K562 (cell line): ENCODE data around the gene USP5. TPM values are rescaled to one million over a fixed set of nuclear protein-coding genes. Genes with fewer than 3 reads are reported as not detected.

ENCODE experiments used
- C11orf30 ChIP-seq: fragments of 450-650 bp; IDR thresholded peaks from 2 replicates; pipeline ENCODE4 v1.6.1; 2016; ENCODE audit warnings: low read depth, mild to moderate bottlenecking
- CREB5 ChIP-seq: fragments of 250-450 bp; sonication (Bioruptor Pico); IDR thresholded peaks from 2 replicates; pipeline ENCODE4 v1.5.0; 2020; ENCODE audit warnings: mild to moderate bottlenecking
- CXXC5 ChIP-seq: fragments of 250-450 bp; sonication (Bioruptor Pico); IDR thresholded peaks from 2 replicates; pipeline ENCODE4 v1.8.0; 2022; ENCODE audit warnings: inconsistent platforms, mild to moderate bottlenecking, moderate library complexity
- EHMT2 ChIP-seq: fragments of 450-650 bp; IDR thresholded peaks from 2 replicates; pipeline ENCODE4 v1.6.1; 2018; ENCODE audit warnings: antibody characterized with exemption
- FOXO4 ChIP-seq: fragments of 450-650 bp; formaldehyde crosslinking; IDR thresholded peaks from 2 replicates; pipeline ENCODE4 v1.4.0; 2020; ENCODE audit warnings: mild to moderate bottlenecking, moderate library complexity
- KDM1A ChIP-seq, 2 experiments: fragments of 450-650 bp; IDR thresholded peaks; 2 replicates each; pipeline ENCODE4 v1.6.1; 2016; ENCODE audit warnings: mild to moderate bottlenecking in 2 of 2
- LCOR ChIP-seq: sonication (generic); formaldehyde crosslinking; IDR thresholded peaks from 2 replicates; pipeline ENCODE4 v1.8.0; 2022; ENCODE audit warnings: mild to moderate bottlenecking, missing genetic modification reagents
- NELFE ChIP-seq: IDR thresholded peaks from 2 replicates; pipeline ENCODE4 v1.6.1; 2011; ENCODE audit warnings: mild to moderate bottlenecking; ENCODE audit not compliant: insufficient read depth, insufficient read length
- SNIP1 ChIP-seq: fragments of 450-650 bp; IDR thresholded peaks from 2 replicates; pipeline ENCODE4 v1.7.1; 2017; ENCODE audit warnings: low read depth, mild to moderate bottlenecking
- STAT5B ChIP-seq: fragments of 250-450 bp; sonication (Bioruptor Pico); IDR thresholded peaks from 2 replicates; pipeline ENCODE4 v1.8.0; 2021; ENCODE audit warnings: mild to moderate bottlenecking, inconsistent platforms
- TAF9B ChIP-seq: fragments of 450-650 bp; IDR thresholded peaks from 2 replicates; pipeline ENCODE4 v1.6.1; 2018; ENCODE audit warnings: mild to moderate bottlenecking; ENCODE audit not compliant: partially characterized antibody
- TCF7 ChIP-seq: sonication (generic); IDR thresholded peaks from 2 replicates; pipeline ENCODE4 v1.6.1; 2016; ENCODE audit warnings: antibody characterized with exemption, borderline replicate concordance
- ZC3H8 ChIP-seq: fragments of 450-650 bp; IDR thresholded peaks from 2 replicates; pipeline ENCODE4 v1.6.1; 2017
- ZKSCAN8 ChIP-seq: fragments of 200-800 bp; sonication (Bioruptor generic); IDR thresholded peaks from 2 replicates; pipeline ENCODE4 v1.6.1; 2016; ENCODE audit warnings: missing genetic modification characterization, missing compliant biosample characterization
- ZNF133 ChIP-seq: fragments of 250-450 bp; sonication (Bioruptor Pico); IDR thresholded peaks from 2 replicates; pipeline ENCODE4 v1.4.0; 2020; ENCODE audit warnings: mild to moderate bottlenecking
- ZNF449 ChIP-seq: fragments of 250-450 bp; sonication (Bioruptor Pico); IDR thresholded peaks from 2 replicates; pipeline ENCODE4 v1.8.0; 2022; ENCODE audit warnings: moderate library complexity, mild to moderate bottlenecking, inconsistent platforms
- ZNF609 ChIP-seq: sonication (generic); formaldehyde crosslinking; IDR thresholded peaks from 2 replicates; pipeline ENCODE4 v1.8.1; 2023; ENCODE audit warnings: missing genetic modification reagents, mild to moderate bottlenecking, borderline replicate concordance
- polyA plus RNA-seq, 8 experiments: library from polyadenylated mRNA; depleted of rRNA in 4 of 8; stranded (reverse) in 5 of 8; unstranded in 3 of 8; fragments of >200 nt; fragmentation: Nextera tagmentation in 2 of 8; fragmentation: Illumina TruSeq in 1 of 8; extraction: Ambion mirVana in 2 of 8; extraction: Trizol in 1 of 8; gene quantifications; 2 replicates each; pipeline versions ENCODE4 v1.2.1 to v1.2.3, GENCODE V29; 2011 to 2014; ENCODE audit warnings: inconsistent platforms in 1 of 8, missing spikeins in 1 of 8
- total RNA-seq, 7 experiments: library from RNA; depleted of rRNA in 6 of 7; stranded (reverse); fragments of >200 nt in 6 of 7; fragmentation: Illumina TruSeq in 2 of 7; extraction: Trizol in 2 of 7; gene quantifications; 2 replicates each; pipeline versions ENCODE4 v1.2.1 to v1.2.3, GENCODE V29; 2011 to 2021; ENCODE audit warnings: low replicate concordance in 1 of 7

The USP5 gene
- total and polyA plus RNA-seq, 9 of the 15 experiments (the other 6 are each of a cell fraction or from before 2014, with no cell fraction given): 1.4 to 107 (median 48.6) TPM

GRCh38 chr12:6867413-6868210 is 15.7 kb downstream of the USP5 start, which contains the start of gene TPI1 (continued):
- TF ChIP-seq ZNF609: no peak
- peak; percentile 67 for TF ChIP-seq CXXC5
- TF ChIP-seq LCOR (CRISPR knock-in tag): no peak
- no peak for TF ChIP-seq STAT5B (CRISPR knock-in tag)
- no peak for TF ChIP-seq ZKSCAN8 (CRISPR knock-in tag)
- TF ChIP-seq TCF7: no peak
- TF ChIP-seq NELFE: peak; percentile 64
- TF ChIP-seq CREB5 (CRISPR knock-in tag): no peak
- no peak for TF ChIP-seq C11orf30
- TF ChIP-seq ZNF133 (CRISPR knock-in tag): no peak
- no peak for TF ChIP-seq FOXO4 (CRISPR knock-in tag)
- TF ChIP-seq TAF9B: peak; percentile 71
- no peak for TF ChIP-seq EHMT2
- TF ChIP-seq SNIP1: no peak
- no peak for TF ChIP-seq ZC3H8
- no peak for TF ChIP-seq ZNF449
- no peak for TF ChIP-seq KDM1A (IDR thresholded peaks at IDR 0.05)
